Activated CD4-positive, alpha-beta T cell treated with anti-CD3 and anti-CD28 coated beads, Interleukin-2, amount 50 U/mL, for 48 hours (primary cell): ENCODE data around the gene MIPOL1.
A peak's percentile ranks its signal among the peaks of the same experiment; 100 is the strongest.

Source experiments
- DNase-seq, 2 experiments: peaks; one replicate each; pipeline ENCODE4 v3.0.0-alpha.2; 2020

Gene MIPOL1

DNA sequence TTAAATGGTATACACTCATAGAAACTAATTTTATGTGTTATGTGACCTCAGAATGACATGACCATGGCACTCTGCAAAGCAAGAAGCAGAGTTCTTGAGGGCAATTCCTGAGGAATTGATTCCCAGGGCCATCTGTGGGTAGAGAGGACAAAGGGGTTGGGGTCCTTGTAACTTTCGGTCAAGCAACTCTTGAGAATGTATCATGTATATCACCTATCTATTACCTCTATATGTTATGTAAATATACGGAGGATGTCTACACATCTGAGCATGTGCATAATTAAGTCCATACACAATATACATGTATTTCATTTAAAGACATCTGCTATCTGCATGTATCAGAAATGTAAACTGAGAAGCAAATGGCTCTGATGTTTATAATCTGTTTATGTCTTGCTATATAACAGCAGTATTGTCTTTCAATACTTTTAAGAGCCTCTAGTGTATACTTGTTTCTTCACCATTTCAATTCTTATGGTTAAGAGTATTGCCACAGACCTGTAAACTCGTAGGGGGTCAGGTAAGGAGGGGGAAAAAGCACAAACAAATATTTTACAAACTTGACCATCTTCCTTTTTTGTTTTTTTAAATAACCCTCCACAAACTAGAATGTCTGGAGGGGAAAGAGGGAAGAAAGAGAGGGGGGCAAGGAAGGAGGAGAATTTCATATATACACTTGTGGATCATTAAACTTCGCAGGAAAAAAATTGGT, 392.8 kb downstream of the MIPOL1 start:
- no peak for DNase-seq

- DNase-seq: no peak
Observed at GRCh38 chr14:37591311-37591940, 393.7 kb downstream of the MIPOL1 start.

- DNase-seq: no peak
Observed at GRCh38 chr14:37591941-37592481, 394.3 kb downstream of the MIPOL1 start.

GRCh38 chr14:37592482-37593408, 395.0 kb downstream of the MIPOL1 start:
- DNase-seq: no peak

GRCh38 chr14:37593511-37594237, 395.9 kb downstream of the MIPOL1 start:
- DNase-seq: no peak

GRCh38 chr14:37594238-37594970, 396.7 kb downstream of the MIPOL1 start:
- DNase-seq: peak; percentile 40 to 55

DNA sequence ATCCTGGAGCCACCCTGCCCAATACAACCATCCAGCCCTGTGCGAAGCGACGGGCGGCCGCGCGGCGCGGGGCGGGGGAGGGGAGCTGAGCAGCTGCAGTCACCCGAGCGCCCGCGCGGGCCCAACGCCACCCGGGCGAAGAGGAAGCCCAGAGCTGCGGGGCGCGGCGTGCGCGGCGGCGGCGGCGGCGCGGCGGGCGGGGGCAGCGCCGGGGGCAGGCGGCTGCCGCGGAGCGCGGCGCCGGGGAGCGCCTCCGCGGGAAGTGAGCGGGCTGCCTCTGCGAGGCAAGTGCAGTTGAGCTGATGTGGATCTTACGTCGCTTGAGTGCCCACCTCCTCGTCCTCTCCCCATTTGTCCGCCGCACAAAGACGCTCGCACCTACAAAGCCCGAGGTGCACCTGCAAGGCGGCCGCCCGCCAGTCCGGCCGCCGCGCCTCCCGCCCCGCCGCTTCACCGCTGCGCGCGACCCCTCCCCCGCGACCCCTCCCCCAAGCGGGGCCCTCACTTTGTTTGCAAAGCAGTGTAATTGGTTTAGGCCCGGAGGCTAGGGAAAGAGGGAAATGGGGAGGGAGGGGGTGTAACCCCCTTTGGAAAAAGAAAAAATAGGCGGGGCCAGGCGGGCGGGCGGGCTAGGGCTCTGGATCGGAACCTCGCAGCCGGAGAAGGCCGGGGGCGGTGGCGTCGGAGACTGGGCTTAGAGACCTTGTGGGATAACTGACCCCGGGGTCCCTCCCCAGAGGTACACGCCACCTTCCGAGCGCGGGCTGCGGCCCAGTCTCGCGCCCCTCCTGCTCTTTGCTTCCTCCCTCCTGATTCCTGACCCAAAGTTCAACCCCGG, 397.5 kb downstream of the MIPOL1 start, which contains the start of the genes FOXA1 and TTC6:
FOXA1 (minus strand) TSS at position 279 of the 838 bp plus-strand sequence; CDS start at position 2, 277 bp downstream.
TTC6 (plus strand) TSS at position 659 of the 838 bp plus-strand sequence. CDS start 26,436 bp downstream, outside the sequence.
- no peak for DNase-seq

GRCh38 chr14:37595809-37596621, 398.3 kb downstream of the MIPOL1 start:
- peak; percentile 73 to 77 for DNase-seq

DNA sequence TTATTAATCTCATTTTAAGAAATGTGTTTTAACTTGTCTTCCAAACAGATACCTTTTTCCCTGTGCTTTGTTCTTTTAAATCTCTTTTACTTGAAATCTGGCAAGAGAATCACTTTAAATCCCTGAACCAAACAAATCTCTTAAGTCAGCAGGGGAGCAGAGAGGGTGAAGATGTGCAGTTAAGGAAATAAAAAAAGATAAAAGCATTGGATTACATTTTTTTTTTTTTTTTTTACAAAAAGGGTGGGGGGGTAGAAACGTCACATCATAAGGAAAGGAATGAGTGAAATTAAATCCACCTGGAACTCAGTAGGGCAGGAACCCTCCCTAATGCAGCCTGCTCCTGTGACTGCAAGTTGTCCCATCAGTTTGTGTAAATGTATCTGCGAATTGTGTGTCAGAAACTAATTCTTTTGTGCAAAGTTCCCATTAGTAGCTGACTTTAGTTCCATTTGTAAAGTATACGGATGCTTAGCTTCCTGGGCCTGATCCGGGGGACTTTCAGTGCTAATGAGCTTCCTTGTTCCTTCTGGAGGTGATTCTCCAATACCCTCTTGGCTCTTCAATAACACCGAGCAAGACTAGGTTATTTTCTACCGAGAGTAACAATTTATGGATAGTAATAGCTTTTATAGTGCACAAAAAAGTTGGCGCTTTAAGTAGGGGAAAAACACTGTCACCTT, 399.2 kb downstream of the MIPOL1 start:
- no peak for DNase-seq

DNA sequence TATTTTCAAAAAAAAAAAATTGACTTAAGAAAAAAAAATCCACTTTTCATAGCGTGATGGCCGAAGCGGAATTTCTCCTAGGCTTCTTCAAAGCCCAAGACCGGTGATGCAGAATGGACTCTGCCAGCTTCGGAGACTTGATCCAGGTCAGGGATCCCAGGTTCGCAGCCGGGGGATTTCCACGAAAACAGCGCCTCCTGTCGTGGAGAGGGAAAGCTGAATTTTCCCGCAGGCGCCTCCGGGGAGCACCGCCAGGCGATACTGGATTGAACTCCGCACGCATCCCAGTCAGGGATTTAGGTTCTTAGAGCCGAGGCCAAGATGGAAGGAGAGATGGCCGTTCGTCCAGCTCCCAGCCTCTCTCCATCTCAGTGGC, 399.8 kb downstream of the MIPOL1 start:
- DNase-seq: no peak

DNA sequence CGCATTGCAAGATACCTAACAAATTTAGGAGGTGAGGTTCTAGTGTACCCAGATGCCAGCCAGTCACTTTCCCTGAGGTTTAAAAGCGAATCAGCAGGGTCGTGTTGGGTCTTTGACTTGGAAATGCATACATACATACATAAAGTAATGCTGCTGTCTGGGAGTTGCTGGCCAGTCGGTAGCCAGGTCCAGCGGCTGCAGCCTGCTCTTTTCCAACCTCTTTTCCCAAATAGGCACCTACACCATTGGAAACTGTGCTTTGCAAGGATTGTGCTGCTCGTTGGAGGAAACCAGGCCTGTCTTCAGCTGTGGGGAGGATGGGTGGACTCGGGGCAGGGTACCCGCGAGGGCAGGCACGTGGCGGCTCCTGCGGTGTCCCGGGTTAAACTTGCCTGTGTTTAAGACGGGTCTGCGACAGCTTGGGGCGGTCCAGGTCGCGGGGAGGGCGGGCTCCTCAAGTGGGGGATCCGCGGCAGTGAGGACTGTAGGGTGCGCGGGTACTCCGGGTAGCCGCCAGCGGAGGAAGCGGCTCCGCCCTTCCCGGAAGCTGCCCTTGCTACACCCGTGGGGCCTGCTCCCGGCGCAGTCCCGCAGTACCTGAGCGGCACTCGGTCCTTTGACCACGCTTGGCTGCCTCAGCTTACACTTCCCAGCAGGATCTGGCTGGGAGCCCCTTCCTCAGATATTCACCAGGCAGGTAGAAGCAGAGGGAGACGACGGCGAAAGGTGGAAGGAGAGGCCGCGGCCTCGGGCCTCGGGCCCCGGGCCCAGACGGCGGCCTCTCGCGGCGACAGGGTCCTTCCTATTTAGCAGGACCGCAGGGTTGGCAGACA, 400.4 kb downstream of the MIPOL1 start:
- DNase-seq: no peak

- no peak for DNase-seq
Observed at GRCh38 chr14:37598747-37599506, 401.2 kb downstream of the MIPOL1 start.

GRCh38 chr14:37599507-37600368, 402.0 kb downstream of the MIPOL1 start:
- DNase-seq: no peak

GRCh38 chr14:37600880-37601741, 403.4 kb downstream of the MIPOL1 start:
- DNase-seq: no peak

DNA sequence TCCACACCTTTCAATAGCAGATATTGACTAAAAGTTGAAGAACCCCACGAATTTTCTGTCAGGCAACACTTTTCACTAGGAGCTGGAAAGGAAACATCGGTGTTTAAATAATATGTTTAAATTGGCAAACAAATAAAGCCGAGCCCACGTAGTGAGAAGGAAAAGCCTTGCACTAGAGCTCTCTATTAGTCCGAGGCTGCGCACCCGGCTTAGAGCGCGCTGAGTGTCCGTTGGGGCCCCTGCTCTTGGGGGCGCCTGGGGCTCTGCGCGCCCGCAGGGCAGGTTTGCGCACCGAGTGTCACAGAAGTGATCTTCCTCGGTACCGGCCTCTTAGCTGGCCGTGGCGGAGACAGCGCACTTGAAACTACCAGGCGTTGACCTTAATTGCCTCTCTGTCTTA, 404.1 kb downstream of the MIPOL1 start:
- no peak for DNase-seq
